ENCODE data around the gene SPRR4. TPM values are rescaled to one million over a fixed set of nuclear protein-coding genes. Genes with fewer than 3 reads are reported as not detected.

The SPRR4 gene
- total and polyA plus RNA-seq, 10 of the 15 experiments (the other 5 are each of a cell fraction or from before 2014, with no cell fraction given), result not detected

DNA sequence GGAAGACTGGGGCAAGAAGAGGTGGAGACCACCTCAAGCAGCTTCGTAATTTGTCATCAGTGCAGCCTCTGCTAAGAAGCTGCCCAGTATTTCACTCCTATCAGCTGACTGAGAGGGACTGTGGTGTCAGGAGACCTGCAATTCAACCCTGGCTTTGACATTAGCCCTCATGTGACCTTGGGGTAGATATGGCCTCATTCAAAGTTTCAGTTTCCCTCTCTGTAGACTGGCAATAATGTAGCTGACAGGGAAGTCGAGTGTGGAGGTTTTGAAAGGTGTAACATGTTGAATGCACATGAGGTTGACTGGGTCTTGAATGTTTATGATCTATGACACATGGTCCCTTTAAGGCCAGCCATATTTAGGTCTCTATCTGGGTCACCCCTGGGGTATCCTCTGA is 2.2 kb upstream of the SPRR4 start (continued):
- TF ChIP-seq, protein P1, sequence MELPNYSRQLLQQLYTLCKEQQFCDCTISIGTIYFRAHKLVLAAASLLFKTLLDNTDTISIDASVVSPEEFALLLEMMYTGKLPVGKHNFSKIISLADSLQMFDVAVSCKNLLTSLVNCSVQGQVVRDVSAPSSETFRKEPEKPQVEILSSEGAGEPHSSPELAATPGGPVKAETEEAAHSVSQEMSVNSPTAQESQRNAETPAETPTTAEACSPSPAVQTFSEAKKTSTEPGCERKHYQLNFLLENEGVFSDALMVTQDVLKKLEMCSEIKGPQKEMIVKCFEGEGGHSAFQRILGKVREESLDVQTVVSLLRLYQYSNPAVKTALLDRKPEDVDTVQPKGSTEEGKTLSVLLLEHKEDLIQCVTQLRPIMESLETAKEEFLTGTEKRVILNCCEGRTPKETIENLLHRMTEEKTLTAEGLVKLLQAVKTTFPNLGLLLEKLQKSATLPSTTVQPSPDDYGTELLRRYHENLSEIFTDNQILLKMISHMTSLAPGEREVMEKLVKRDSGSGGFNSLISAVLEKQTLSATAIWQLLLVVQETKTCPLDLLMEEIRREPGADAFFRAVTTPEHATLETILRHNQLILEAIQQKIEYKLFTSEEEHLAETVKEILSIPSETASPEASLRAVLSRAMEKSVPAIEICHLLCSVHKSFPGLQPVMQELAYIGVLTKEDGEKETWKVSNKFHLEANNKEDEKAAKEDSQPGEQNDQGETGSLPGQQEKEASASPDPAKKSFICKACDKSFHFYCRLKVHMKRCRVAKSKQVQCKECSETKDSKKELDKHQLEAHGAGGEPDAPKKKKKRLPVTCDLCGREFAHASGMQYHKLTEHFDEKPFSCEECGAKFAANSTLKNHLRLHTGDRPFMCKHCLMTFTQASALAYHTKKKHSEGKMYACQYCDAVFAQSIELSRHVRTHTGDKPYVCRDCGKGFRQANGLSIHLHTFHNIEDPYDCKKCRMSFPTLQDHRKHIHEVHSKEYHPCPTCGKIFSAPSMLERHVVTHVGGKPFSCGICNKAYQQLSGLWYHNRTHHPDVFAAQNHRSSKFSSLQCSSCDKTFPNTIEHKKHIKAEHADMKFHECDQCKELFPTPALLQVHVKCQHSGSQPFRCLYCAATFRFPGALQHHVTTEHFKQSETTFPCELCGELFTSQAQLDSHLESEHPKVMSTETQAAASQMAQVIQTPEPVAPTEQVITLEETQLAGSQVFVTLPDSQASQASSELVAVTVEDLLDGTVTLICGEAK (IDR thresholded peaks at IDR 0.05; ENCODE audit: borderline replicate concordance), result no peak
- TF ChIP-seq BMI1 (IDR thresholded peaks at IDR 0.05; ENCODE audit: borderline replicate concordance) (no peak), RUNX3 (IDR thresholded peaks at IDR 0.05; ENCODE audit: low read length) (no peak), BHLHE40 (IDR thresholded peaks at IDR 0.05; ENCODE audit: borderline replicate concordance in 1 of 2, low read depth in 2 of 2, low read length in 1 of 2) (peak; percentile 82 to 87; a peak in 3 of 4 replicates), ATF7 (IDR thresholded peaks at IDR 0.05; ENCODE audit: low read depth) (0 out of 2 replicates have a peak, but pooled peaks have one; percentile 34), MTA2 (IDR thresholded peaks at IDR 0.05; ENCODE audit: low read depth) (0 out of 2 replicates have a peak, but pooled peaks have one; percentile 9), MEF2A (IDR thresholded peaks at IDR 0.05; ENCODE audit: insufficient read depth, low read depth, low read length) (no peak), CHD1 (IDR thresholded peaks at IDR 0.05; ENCODE audit: low read depth, low read length) (no peak), ETV6 (conservative IDR thresholded peaks at IDR 0.05 in 1 of 2, IDR thresholded peaks at IDR 0.05 in 1 of 2; ENCODE audit: borderline replicate concordance in 1 of 2, low read depth in 1 of 2) (no peak)
- TF ChIP-seq, protein P2, sequence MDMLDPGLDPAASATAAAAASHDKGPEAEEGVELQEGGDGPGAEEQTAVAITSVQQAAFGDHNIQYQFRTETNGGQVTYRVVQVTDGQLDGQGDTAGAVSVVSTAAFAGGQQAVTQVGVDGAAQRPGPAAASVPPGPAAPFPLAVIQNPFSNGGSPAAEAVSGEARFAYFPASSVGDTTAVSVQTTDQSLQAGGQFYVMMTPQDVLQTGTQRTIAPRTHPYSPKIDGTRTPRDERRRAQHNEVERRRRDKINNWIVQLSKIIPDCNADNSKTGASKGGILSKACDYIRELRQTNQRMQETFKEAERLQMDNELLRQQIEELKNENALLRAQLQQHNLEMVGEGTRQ (IDR thresholded peaks at IDR 0.05; ENCODE audit: borderline replicate concordance, low read depth, low read length), result peak; percentile 52; the same call in 1 of the 2 replicates
- TF ChIP-seq, protein P3, sequence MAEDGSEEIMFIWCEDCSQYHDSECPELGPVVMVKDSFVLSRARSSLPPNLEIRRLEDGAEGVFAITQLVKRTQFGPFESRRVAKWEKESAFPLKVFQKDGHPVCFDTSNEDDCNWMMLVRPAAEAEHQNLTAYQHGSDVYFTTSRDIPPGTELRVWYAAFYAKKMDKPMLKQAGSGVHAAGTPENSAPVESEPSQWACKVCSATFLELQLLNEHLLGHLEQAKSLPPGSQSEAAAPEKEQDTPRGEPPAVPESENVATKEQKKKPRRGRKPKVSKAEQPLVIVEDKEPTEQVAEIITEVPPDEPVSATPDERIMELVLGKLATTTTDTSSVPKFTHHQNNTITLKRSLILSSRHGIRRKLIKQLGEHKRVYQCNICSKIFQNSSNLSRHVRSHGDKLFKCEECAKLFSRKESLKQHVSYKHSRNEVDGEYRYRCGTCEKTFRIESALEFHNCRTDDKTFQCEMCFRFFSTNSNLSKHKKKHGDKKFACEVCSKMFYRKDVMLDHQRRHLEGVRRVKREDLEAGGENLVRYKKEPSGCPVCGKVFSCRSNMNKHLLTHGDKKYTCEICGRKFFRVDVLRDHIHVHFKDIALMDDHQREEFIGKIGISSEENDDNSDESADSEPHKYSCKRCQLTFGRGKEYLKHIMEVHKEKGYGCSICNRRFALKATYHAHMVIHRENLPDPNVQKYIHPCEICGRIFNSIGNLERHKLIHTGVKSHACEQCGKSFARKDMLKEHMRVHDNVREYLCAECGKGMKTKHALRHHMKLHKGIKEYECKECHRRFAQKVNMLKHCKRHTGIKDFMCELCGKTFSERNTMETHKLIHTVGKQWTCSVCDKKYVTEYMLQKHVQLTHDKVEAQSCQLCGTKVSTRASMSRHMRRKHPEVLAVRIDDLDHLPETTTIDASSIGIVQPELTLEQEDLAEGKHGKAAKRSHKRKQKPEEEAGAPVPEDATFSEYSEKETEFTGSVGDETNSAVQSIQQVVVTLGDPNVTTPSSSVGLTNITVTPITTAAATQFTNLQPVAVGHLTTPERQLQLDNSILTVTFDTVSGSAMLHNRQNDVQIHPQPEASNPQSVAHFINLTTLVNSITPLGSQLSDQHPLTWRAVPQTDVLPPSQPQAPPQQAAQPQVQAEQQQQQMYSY (CRISPR knock-in tag; IDR thresholded peaks at IDR 0.05), result no peak
- TF ChIP-seq, protein P4, sequence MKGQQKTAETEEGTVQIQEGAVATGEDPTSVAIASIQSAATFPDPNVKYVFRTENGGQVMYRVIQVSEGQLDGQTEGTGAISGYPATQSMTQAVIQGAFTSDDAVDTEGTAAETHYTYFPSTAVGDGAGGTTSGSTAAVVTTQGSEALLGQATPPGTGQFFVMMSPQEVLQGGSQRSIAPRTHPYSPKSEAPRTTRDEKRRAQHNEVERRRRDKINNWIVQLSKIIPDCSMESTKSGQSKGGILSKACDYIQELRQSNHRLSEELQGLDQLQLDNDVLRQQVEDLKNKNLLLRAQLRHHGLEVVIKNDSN (IDR thresholded peaks at IDR 0.05; ENCODE audit: borderline replicate concordance, extremely low read length, insufficient read depth, low read depth, low read length), result peak; percentile 78

Data from GM12878 (cell line).